NCI-H2171 treated with DMSO at 0.1 percent for 48 hours (cell line): ENCODE data around the gene SETD4.
"Not testable (repeated sequence)": the region's sequence is repeated elsewhere in the genome, so short reads cannot be mapped to it uniquely, and the experiment has no call there.

Experiments used
- DNase-seq: peaks from one replicate; lab custom pipeline; 2025; lab: John Stamatoyannopoulos, UW

The SETD4 gene

DNA sequence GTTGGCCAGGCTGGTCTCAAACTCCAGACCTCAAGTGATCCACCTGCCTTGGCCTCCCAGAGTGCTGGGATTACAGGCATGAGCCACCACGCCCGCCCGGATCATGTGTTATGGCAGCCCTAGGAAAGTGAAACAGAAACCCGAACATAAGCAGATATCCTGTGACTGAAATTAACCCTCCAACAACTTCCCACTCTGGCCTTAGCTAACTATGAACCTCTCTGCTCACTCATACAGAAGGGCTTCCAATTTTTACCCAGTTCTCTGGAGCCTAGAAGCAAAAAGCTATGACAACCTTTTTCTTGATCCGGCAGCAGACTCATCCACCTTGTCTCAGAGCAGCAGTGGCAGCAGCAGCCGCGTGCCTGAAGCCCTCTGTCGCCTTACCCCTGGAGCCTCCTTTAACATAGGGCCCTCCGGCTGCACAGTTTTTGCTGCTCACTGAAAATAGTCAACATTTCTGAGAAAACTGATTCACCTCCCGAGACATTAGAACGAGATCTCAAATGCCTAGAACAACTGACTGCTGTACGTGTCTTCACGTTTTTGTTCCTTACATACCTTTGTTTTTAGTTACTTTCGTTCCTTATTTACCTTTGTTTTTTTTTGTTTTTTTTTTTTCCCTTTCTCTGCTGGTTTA lies 18.8 kb upstream of the SETD4 start:
- DNase-seq: no peak

DNA sequence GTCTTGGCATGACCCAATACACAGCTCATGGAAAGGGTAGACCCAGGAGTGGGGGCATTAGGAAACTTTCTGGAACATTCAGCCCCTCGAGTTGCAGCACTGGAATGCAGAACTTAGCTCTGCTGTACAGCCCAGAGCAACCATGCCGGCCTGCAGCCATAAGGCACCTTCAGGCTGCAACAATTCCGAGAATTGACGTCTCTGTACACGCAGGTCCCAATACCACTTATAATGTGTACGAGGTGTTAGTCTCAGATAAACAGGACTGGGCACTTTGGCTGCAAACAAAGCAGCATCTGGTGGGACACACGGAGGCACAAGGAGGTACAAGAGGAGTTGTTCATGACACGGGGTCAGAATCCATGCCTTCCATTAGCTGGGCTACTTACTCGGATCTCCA lies 17.4 kb upstream of the SETD4 start:
- no peak for DNase-seq

DNA sequence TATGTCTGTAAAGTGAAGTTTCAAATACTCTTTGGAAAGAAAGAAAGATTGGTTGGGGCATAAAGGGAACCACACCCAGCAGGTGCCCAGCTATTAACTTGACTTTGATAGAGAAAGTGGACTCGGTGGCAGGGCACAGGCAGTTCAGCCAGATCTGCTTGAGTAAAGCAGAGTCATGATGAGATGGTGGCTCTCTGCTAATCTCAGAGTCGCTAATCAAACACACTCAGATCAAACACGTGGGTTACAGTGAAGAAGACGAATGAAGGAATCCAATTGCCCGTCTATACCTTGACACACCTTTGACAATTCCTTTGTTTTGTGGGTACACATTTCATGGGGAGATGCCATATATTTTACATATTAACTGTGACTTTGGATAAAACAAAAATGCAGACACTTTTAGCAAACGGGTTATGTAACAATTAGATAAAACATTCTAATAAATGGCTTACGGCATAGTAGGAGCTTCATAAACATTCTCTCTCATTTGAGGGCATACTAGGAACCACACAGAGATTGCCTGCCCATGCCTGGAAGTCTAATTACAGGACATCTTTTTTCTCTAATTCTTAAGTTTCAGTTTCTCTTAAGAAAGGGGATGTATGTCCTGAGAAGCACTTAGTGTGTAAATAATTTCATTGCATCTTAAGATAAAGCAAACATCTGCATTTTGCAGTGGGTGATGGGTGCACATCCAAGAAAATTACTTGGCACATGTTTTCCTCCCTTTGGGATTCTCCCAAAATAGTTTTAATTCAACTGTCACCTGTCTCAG lies 16.7 kb upstream of the SETD4 start:
- no peak for DNase-seq

DNA sequence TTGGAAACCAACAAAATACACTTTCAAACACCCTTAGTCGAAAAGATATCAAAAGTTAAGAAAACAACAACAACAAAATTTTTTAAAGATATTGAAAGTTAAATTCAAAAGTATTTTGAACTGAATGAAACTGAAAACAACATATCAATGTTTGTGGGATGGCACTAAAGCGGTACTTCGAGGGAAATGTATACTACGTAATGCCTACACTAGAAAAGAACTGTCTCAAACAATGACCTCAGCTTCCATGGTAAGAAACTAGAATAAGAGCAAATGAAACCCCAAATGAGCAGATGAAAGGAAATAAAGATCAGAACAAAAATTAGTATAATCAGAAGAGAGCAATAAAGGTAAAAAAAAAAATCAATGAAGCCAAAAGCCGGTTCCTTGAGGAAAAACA lies 15.6 kb upstream of the SETD4 start:
- DNase-seq: no peak

DNA sequence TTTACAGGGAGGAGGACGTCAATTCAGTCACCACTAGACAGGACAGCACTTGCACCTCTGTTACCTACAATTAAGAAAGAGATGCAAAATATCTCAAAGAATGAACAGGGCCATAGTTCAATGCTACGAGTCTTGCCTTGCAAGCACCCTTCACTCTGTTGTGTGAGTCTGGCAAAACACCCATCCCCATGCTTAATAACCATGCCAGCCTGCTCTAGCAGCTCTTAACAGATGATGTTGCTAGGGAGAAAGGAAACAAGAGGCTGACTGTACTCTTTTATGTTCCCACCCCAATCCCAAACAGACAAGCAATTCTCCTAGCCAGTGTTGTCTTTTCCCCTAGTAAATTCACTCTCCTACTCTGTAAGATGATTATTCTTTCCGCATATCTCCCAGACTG lies 14.8 kb upstream of the SETD4 start:
- no peak for DNase-seq

DNA sequence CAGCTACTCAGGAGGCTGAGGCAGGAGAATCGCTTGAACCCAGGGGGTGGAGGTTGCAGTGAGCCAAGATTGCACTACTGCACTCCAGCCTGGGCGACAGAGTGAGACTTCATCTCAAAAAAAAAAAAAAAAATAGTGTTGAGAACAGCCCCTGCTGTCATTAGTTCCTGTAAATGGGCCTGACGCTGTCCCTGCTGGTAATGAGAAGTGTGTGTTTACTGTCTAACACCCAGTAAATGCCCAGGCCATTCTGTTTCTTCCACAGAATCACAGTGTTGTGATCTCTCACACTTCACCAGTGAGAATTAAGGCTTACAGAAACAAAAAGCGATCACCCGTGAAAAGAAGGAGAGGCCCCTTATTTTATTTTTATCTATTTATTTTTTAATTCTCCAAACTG lies 13.6 kb upstream of the SETD4 start:
- not testable (repeated sequence) for DNase-seq

DNA sequence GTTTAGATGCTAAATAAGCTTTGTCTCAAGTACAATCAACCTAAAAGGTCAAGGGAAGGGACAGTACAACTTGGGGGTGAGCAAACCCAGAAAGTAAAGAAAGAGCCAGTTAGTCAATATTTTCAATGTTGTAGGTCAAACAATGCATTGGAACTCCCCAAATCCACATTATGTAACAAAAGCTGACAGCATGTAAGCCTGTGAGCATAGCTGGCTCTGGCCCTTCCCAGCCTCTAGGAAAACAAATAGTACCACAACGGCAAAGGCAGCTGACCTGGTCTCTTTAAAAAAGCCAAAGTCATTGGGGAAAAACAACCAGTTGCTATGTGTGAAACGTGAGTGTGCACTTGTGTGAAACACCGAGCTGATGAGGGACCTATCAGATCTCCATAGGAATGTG lies 12.9 kb upstream of the SETD4 start:
- DNase-seq: no peak

DNA sequence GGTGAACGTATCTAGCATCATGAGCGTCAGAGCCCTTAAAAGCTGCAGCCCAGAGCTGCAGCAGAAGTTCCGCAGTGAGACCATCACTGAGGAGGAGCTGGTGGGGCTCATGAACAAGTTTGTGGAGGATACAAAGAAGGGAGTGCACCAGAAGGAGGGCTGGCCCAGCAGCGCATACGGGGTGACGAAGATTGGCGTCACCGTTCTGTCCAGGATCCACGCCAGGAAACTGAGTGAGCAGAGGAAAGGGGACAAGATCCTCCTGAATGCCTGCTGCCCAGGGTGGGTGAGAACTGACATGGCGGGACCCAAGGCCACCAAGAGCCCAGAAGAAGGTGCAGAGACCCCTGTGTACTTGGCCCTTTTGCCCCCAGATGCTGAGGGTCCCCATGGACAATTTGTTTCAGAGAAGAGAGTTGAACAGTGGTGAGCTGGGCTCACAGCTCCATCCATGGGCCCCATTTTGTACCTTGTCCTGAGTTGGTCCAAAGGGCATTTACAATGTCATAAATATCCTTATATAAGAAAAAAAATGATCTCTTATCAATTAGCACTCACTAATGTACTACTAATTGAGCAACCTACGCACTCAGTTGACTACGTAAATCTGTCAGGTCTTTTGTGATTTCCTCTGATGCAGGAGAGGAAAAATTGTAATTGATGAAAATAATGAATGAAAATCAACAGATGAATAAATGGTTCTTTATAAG lies 12.3 kb upstream of the SETD4 start:
- no peak for DNase-seq

DNA sequence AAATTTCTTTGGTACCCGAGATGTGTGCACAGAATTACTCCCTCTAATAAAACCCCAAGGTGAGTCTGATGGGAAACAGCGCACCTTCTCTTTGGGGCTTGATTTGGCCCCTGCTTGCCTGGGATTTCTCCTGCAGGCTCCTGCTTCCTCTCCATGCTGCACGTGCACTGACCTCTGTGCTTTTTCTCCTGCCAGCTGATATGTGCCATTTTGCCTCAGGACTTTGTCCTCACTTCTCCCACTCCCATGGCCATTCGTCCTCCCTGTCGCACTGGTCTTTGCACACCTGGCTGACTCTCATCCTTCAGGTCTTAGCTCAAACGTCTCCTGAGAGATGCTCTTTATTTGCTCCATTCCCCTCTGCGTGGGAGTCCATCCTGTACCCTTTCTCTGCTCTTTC lies 10.7 kb upstream of the SETD4 start:
- DNase-seq: no peak

DNA sequence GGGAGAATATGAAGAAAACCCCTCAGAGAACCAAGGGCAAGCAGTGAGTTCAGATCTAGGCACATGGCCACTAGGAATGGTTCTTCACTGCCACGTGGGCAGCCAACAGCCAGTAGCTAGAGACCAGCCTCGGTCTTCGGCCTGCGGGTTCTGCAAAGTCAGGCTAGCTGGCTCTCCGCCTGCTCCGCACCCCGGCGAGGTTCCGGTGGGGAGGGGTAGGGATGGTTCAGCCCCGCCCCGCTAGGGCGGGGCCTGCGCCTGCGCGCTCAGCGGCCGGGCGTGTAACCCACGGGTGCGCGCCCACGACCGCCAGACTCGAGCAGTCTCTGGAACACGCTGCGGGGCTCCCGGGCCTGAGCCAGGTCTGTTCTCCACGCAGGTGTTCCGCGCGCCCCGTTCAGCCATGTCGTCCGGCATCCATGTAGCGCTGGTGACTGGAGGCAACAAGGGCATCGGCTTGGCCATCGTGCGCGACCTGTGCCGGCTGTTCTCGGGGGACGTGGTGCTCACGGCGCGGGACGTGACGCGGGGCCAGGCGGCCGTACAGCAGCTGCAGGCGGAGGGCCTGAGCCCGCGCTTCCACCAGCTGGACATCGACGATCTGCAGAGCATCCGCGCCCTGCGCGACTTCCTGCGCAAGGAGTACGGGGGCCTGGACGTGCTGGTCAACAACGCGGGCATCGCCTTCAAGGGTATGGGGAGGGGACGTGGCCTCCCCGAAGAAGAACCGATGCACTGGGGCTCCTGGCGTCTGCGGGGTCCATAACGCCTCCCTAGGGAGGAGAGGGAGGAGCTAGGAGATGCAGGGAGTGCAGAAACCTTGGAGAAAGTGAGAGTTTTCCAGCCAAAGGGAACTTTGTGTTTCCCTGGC lies 9.6 kb upstream of the SETD4 start, which contains the start of gene CBR1:
Gene CBR1 (plus strand): TSS at position 312 of the 871 bp plus-strand sequence. CDS start 92 bp downstream, at position 404.
- DNase-seq: peak; percentile 97

DNA sequence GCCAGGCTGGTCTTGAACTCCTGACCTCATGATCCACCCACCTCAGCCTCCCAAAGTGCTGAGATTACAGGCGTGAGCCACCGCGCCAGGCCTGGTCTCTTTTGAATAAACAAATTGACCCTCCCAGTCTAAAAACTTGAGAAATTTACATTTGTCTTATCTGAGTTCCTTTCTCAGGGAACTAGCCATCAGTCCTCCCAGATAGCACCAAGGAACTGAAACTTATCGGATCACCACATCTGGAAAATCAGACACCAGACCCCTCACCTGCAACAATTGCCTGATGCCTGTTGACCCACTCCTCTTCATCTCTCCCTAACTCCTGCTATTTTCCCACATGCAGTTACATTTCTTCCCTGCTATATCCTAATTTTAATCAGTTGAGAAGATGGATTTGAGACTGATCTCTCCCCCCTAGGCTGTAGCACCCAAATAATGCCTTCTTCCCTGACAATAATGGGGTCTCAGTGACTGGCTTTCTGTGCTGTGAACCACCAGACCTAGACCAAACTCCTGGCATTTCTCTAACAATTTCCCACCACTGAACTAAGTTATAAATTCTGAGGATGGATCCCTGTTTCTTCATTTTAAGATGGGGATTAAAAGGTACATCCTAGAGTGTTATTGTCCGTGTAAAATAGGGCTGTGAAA lies 8.5 kb upstream of the SETD4 start:
- no peak for DNase-seq

DNA sequence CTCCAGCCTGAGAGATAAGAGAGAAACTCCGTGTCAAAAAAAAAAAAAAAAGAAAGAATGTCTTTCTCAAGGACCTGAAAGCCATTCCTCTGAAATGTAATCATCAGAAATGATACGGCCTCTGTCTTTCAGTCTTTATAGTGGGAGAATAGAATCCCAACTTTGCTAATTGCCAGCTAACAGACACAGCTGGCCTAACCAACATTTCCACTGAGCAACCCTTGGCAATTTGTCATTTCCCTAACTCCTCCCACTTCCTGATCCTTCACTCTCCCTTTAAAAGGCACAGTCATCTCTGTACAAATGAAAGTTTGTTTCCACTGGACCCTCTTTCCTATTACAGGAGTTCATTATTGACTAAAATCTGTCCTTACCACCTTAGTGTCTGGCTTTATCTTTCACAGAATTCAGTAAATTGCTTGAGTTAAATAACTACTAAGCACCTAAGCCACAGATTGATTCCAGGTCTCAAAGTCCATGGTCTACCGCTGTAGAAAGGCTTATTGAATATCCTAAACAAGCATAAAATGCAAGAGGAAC lies 5.2 kb upstream of the SETD4 start:
- no peak for DNase-seq

DNA sequence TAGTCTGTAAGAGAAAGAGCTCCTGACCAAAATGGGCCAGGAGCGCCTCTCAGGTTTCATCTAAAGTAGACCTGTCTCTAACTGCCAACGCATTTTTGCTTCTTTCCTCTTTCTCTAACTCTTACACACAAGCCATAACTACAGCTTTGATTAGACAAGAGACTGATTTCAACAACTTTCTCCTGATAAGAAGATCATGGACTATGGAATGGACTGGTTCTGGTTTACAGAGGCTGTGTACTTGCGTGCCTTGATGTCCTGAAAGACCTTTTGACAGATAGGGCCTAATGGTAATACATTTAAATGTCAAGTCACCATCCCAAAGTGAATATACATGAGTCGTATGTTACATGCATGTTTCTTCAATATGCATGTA lies 3.7 kb upstream of the SETD4 start:
- no peak for DNase-seq

DNA sequence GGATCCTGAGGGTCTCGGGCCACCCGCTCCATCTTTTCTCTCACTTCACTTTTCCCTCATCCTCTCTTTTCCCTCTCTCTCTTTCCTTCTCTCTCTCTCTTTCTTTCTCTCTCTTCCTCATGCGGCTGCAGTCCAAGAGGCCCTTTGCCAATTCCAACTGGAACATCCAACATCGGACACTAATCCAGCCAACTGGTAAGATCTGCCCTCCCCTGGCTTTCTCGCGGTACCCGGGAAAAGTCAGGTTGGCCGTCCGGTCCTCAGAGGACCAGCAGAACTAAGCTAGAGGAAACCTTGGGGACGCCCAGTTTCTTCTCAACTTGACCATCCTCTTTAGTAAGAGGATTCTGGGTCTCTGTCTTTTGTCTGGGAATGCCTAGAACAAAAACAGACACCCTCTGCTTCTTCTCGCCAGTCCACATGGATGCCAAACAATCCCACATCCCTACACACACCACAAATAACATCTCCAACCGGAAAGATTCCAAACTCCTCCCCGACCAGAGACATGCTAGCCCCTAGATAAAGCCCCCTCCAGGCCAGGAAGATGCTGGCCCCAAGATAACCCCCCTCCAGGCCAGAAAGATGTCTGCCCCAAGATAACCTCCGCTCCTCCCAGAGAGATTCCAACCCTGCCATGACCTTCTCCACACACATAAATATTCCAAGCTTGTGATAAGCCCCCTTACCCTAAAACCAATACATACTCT lies 3.2 kb upstream of the SETD4 start:
- DNase-seq: no peak

DNA sequence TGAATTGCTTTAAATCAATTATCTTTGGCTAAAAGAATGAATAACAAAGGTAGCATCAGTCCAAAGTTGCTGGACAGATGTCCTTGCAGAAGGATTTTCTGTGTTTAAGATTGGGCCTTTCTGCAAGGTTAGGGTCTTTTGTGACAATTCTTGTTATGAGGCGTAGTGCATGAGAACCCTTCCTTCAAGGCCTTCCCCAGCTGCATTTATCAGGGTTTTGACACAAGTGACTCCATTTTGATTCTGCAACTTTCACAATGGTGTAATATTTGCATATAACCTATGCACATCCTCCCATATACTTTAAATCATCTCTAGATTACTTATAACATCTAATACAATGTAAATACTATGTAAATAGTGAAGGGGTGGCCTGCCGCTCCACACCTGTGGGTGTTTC lies 1.1 kb upstream of the SETD4 start:
- no peak for DNase-seq

DNA sequence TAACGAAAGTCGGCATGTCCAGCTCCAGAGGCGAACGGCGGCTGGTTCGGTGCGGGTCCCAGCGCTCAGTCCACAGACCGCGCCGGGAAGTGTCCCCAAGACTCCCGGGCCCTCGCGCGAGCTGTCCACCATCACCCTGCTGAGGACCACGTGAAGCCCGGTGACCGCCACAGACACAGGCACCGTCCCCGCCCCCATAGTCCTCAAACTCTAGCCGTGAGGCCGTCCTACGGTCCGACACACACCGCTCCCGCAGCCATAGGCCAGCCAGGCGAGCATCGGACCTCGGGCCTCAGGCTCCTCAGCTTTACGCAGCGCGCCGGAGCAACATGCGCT lies 535 bp downstream of the SETD4 start:
- DNase-seq: no peak

DNA sequence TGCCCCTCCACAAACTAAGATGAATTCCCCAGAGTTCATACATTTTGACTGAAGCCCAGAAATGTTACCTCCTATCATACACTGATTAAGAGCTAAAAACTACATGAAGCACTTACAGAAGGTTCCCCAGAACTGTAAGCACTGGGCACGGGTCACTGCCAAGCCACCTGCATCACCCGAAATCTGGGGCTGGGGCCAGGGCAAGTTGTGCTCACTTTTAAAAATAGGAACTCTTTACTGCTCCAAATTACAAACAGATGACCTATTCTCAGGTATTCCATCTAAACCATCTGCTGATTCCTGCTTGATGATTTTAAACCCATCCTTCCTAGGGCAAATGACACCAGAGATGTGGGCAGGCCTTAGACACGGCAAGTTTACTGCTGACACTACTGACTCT lies 4.8 kb downstream of the SETD4 start:
- DNase-seq: no peak

DNA sequence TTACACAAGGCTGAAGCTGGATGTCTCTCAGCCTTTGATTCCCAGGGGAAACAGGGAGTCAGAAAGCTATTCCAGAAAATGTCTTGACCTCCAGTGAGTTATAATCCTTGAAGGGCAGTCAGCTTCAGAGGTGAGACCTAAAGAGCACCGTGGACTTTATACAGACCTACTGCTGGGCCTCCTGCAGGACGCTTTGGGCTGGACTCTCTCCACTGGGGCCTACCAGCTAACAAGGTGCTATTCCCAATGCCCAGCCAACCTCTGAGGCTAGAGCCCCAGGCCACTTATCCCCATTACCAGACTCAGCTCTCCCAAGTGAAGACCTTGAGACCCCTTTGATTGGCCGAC lies 6.6 kb downstream of the SETD4 start:
- no peak for DNase-seq

DNA sequence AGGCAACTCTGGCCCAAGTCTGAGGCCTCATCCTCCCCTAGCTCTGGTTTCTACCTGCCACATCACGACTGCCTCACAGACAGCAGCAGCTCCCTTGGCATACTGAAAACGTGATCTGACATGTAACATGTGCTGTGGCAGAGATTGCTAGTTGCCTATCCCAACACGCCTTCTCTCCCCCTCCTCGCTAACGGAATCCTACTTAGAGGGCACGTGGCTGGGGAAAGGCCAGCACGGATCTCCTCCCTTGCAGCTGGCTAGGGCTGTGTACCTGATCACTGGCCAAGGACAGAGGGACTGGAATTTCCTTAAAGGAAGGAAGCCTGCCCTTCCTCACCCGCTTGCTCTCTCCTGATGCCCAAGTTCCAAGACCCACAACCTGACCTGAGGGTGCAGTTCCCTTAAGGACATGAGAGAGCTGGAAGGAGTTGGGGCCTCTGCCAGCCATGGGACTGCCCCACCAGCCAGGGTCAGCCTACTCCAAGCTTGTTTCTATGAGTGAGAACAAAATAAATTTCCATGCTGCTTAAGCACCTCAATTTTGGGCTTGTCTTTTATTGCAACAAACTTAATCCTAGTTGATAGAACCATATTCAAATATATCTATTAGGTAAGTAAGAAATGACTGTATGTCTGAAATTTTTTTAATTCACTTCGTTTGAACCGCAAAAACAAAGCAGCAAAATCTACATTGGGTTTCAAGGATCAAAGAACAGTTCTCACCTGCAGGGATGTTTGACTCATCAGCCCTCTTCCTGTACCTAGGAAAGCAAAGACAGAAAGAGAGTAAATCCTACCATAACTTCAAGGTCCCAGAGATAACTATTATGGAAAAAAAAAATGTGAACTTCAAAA lies 7.2 kb downstream of the SETD4 start:
- no peak for DNase-seq

DNA sequence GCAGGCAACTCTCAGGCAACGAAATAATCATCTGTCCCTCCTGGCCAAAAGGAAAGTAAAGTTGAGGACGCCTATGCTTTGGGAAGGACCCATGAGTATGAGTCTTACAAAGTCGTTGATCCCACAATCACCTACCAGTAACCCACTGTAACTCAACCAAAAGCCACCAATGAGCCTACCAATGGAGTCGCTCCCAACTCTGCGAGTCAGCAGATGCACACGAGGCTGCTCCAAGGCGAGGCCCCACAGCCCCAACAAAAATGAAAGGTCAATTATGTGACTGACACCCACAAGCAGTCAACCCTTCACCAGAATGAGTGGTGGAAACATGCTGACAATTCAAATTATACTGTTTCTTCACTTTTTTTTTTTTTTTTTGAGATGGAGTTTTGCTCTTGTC lies 12.0 kb downstream of the SETD4 start:
- no peak for DNase-seq
